ENCODE measurements around the gene OR4F6. TPM values are rescaled to one million over a fixed set of nuclear protein-coding genes. Genes with fewer than 3 reads are reported as not detected.
"Not testable (repeated sequence)": the region's sequence is repeated elsewhere in the genome, so short reads cannot be mapped to it uniquely, and the experiment has no call there.

Gene OR4F6, protein sequence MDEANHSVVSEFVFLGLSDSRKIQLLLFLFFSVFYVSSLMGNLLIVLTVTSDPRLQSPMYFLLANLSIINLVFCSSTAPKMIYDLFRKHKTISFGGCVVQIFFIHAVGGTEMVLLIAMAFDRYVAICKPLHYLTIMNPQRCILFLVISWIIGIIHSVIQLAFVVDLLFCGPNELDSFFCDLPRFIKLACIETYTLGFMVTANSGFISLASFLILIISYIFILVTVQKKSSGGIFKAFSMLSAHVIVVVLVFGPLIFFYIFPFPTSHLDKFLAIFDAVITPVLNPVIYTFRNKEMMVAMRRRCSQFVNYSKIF
- total RNA-seq (2014; rRNA removed) (not detected in 2 replicates), Bru-seq, nascent RNA (not detected), BruChase-seq, experiment 1, labeled RNA remaining after a 6-hour chase (not detected), BruChase-seq, experiment 2, labeled RNA remaining after a 2-hour chase (not detected)
- long read RNA-seq, result 0 reads

DNA sequence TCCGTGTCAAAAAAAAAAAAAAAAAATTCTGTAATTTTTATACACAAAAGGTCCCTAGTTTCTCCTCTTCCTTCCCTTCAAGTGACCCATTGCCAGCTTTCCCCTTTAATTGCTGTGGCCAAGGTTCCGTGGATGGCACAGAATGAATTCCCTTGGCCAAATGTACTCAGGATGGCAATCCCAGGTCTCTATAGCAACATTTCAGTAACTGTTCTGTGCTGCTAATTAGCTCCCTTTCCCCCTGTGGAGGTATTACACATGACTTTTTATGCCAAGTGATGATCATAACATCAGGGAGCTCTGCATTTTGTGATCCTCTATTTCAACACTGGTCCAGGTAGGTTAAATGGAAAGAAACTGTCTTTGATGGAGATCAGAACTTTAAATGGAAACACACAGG, at the start of gene OR4F6:
OR4F6 (plus strand) TSS at position 301 of the 400 bp plus-strand sequence. CDS start 2,211 bp downstream, outside the sequence.
- no TSS peak for BruUV-seq (replicated peaks)
- POLR2A ChIA-PET (ENCODE audit: unreplicated experiment), result no interaction called here

DNA sequence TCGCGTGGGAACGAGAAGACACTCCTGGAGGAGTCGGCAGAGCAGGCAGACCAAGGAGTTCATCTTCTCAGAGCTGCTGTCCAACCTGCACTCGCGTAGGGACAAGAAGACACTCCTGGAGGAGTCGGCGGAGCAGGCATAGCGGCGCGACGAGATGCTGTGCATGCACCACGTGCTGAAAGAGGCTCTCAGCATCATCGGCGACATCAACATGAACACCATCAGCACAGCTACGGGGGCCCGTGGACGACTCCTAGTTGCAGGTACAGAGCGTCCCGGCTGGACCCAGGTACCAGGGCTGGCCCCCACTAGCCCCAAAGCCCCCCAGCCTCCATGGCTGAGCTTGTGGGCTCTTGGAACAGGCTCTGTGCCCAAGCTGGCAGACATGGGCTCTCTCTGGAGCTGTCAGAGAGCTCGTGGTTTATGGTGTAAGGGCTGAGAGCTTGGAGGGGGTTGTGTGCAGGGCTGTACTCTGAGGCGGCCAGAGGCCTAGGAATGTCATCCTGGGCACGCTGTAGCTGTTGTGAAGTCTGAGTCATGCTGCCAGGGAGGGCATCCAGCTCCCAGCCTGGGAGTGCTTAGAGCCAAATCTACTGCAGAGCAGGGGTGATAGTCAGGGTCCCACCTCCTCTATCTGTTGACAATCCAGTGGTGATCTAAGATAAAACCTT, 38.5 kb upstream of the OR4F6 start:
- H3K9me3 ChIP-seq (ENCODE audit: low read length); POLR2A ChIA-PET (ENCODE audit: unreplicated experiment); H3K4me2 ChIP-seq (ENCODE audit: low read length); H3K4me1 ChIP-seq (ENCODE audit: insufficient read depth, low read length); H3K79me2 ChIP-seq (ENCODE audit: low read length); intact Hi-C loops (cut with micrococcal nuclease); H3K27me3 ChIP-seq (ENCODE audit: low read length); H4K20me1 ChIP-seq (ENCODE audit: low read length); ATAC-seq; H3K27ac ChIP-seq (ENCODE audit: low read length); BruUV-seq (replicated peaks); H3K9ac ChIP-seq (ENCODE audit: low read length); H3F3A ChIP-seq (ENCODE audit: low read length, unreplicated experiment); DNase-seq; H3K36me3 ChIP-seq (ENCODE audit: low read depth, low read length); H2AFZ ChIP-seq (ENCODE audit: low read length); H3K9me2 ChIP-seq (replicated peaks; ENCODE audit: low read length); H3K4me3 ChIP-seq (ENCODE audit: low read length); CTCF ChIA-PET: not testable (repeated sequence)

More for the DNA sequence above, at the start of gene OR4F6:
- peaks cover 19% of the 10 kb centered on the region for H3K27me3 ChIP-seq (ENCODE audit: low read length)
- ATAC-seq (no peak), DNase-seq (no peak)
- no peak within 1 kb of the TSS for H3K4me3 ChIP-seq (ENCODE audit: low read length)
- H3K9me3 ChIP-seq (ENCODE audit: low read length), result no peaks in the 10 kb centered on the region
- H3K9ac ChIP-seq (ENCODE audit: low read length), result no peak within 1 kb of the TSS
- H2AFZ ChIP-seq (ENCODE audit: low read length), result no peak within 1 kb of the TSS
- no peak within 1 kb of the TSS for H3K27ac ChIP-seq (ENCODE audit: low read length)
- no peaks in the 10 kb centered on the region for H3K36me3 ChIP-seq (ENCODE audit: low read depth, low read length)
- H3K4me2 ChIP-seq (ENCODE audit: low read length), result no peak within 1 kb of the TSS
- no peaks in the 10 kb centered on the region for H3K9me2 ChIP-seq (replicated peaks; ENCODE audit: low read length)
- no peaks in the 10 kb centered on the region for H4K20me1 ChIP-seq (ENCODE audit: low read length)
- no peaks in the 10 kb centered on the region for H3K4me1 ChIP-seq (ENCODE audit: insufficient read depth, low read length)
- CTCF ChIA-PET, result no interaction called here
- TF ChIP-seq EZH2phosphoT487 (IDR thresholded peaks at IDR 0.05; ENCODE audit: borderline replicate concordance, low read length) (no peak), EZH2 (IDR thresholded peaks at IDR 0.05; ENCODE audit: low read length, unreplicated experiment) (no peak)
- TF ChIP-seq, protein P1, sequence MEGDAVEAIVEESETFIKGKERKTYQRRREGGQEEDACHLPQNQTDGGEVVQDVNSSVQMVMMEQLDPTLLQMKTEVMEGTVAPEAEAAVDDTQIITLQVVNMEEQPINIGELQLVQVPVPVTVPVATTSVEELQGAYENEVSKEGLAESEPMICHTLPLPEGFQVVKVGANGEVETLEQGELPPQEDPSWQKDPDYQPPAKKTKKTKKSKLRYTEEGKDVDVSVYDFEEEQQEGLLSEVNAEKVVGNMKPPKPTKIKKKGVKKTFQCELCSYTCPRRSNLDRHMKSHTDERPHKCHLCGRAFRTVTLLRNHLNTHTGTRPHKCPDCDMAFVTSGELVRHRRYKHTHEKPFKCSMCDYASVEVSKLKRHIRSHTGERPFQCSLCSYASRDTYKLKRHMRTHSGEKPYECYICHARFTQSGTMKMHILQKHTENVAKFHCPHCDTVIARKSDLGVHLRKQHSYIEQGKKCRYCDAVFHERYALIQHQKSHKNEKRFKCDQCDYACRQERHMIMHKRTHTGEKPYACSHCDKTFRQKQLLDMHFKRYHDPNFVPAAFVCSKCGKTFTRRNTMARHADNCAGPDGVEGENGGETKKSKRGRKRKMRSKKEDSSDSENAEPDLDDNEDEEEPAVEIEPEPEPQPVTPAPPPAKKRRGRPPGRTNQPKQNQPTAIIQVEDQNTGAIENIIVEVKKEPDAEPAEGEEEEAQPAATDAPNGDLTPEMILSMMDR (conservative IDR thresholded peaks at IDR 0.05; ENCODE audit: low read depth, low read length), result no peak
- H3K79me2 ChIP-seq (ENCODE audit: low read length), result no peaks in the 10 kb centered on the region
- H3F3A ChIP-seq (ENCODE audit: low read length, unreplicated experiment), result no peaks in the 10 kb centered on the region
- intact Hi-C loops (cut with micrococcal nuclease), result no loop called here

DNA sequence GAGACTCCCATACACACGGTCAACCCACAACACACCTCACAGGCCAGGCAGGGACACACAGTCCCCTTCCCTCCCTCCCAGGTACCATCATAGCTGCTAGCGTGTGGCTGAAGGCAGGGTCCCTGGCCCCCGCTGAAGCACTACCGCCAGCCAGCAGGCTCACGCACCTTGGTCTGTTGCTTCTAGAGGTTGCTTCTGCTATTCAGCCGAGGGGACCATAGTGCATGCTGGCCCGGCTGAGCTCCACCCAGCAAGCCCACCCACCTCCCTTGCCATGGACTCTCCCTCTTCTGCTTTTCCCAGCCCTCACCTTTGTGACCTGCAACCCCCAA, 38.0 kb upstream of the OR4F6 start:
- H3K9ac ChIP-seq (ENCODE audit: low read length); H3K9me2 ChIP-seq (replicated peaks; ENCODE audit: low read length); H3K27me3 ChIP-seq (ENCODE audit: low read length); ATAC-seq; H3K4me1 ChIP-seq (ENCODE audit: insufficient read depth, low read length); H3K9me3 ChIP-seq (ENCODE audit: low read length); H3F3A ChIP-seq (ENCODE audit: low read length, unreplicated experiment); DNase-seq; H4K20me1 ChIP-seq (ENCODE audit: low read length); H3K27ac ChIP-seq (ENCODE audit: low read length); H2AFZ ChIP-seq (ENCODE audit: low read length); CTCF ChIA-PET; H3K36me3 ChIP-seq (ENCODE audit: low read depth, low read length); intact Hi-C loops (cut with micrococcal nuclease); H3K4me3 ChIP-seq (ENCODE audit: low read length); BruUV-seq (replicated peaks); H3K79me2 ChIP-seq (ENCODE audit: low read length); H3K4me2 ChIP-seq (ENCODE audit: low read length); POLR2A ChIA-PET (ENCODE audit: unreplicated experiment): not testable (repeated sequence)
